GM12891 (cell line): ENCODE results near the gene PNLIP. TPM values are rescaled to one million over a fixed set of nuclear protein-coding genes. Genes with fewer than 3 reads are reported as not detected.

Experiments used
- DNase-seq: peaks from one replicate; pipeline ENCODE4 v3.0.0; 2011; ENCODE audit warnings: low spot score; ENCODE audit not compliant: insufficient read length
- FAIRE-seq: peaks from 2 replicates; lab custom pipeline; 2011; peaks lifted over from hg19 to GRCh38; lab: Jason Lieb, UNC
- PAX5 ChIP-seq: IDR thresholded peaks from 2 replicates; pipeline ENCODE4 v1.6.1; 2011; ENCODE audit warnings: low read length, moderate library complexity, mild to moderate bottlenecking; ENCODE audit not compliant: insufficient read depth, severe bottlenecking
- POLR2A ChIP-seq: IDR thresholded peaks from 2 replicates; pipeline ENCODE4 v1.6.1; 2011; ENCODE audit warnings: low read depth, low read length, control low read depth
- POLR2AphosphoS5 ChIP-seq: IDR thresholded peaks from 2 replicates; pipeline ENCODE4 v1.6.1; 2011; ENCODE audit warnings: low read depth, low read length, control low read depth
- POU2F2 ChIP-seq: IDR thresholded peaks from 2 replicates; pipeline ENCODE4 v1.6.1; 2011; ENCODE audit warnings: low read depth, mild to moderate bottlenecking, control low read depth, low read length, moderate library complexity
- SPI1 ChIP-seq: IDR thresholded peaks from 2 replicates; pipeline ENCODE4 v1.6.1; 2011; ENCODE audit warnings: low read depth, low read length, control low read depth
- TAF1 ChIP-seq: IDR thresholded peaks from 2 replicates; pipeline ENCODE4 v1.6.1; 2011; ENCODE audit warnings: low read depth, low read length, control low read depth
- polyA plus RNA-seq: library from polyadenylated mRNA; unstranded; fragments of >200 nt; gene quantifications from one replicate; pipeline ENCODE4 v1.2.1, GENCODE V29; 2012; ENCODE audit warnings: low read depth, missing spikeins, inconsistent platforms; ENCODE audit not compliant: missing spikeins

The PNLIP gene
- not detected for polyA plus RNA-seq

GRCh38 chr10:116545756-116546155, at the start of gene PNLIP:
Gene PNLIP, plus strand, starts transcription at chr10:116545931. Its CDS starts 162 bp downstream, at chr10:116546093.
- no peak for FAIRE-seq
- DNase-seq, result no peak
- TF ChIP-seq SPI1 (no peak), POLR2AphosphoS5 (no peak), POU2F2 (no peak), PAX5 (no peak), POLR2A (no peak), TAF1 (no peak)

- DNase-seq, result no peak
- TF ChIP-seq POLR2AphosphoS5 (no peak), TAF1 (no peak), PAX5 (no peak), POU2F2 (no peak), POLR2A (no peak), SPI1 (no peak)
- FAIRE-seq, result no peak
Observed at GRCh38 chr10:116504786-116505185, 40.9 kb upstream of the PNLIP start.

GRCh38 chr10:116510565-116510964, 35.2 kb upstream of the PNLIP start:
- FAIRE-seq (no peak), DNase-seq (no peak)
- TF ChIP-seq TAF1 (no peak), POU2F2 (no peak), POLR2A (no peak)

- no peak for TF ChIP-seq TAF1
- no peak for TF ChIP-seq POU2F2
- TF ChIP-seq POLR2AphosphoS5, result no peak
- no peak for TF ChIP-seq SPI1
- no peak for TF ChIP-seq PAX5
- TF ChIP-seq POLR2A, result no peak
- FAIRE-seq (no peak), DNase-seq (no peak)
Observed at GRCh38 chr10:116511365-116511764, 34.4 kb upstream of the PNLIP start.

GRCh38 chr10:116521424-116522290, 24.1 kb upstream of the PNLIP start:
- FAIRE-seq (no peak), DNase-seq (peak; percentile 6)
- TF ChIP-seq TAF1, result no peak
- no peak for TF ChIP-seq POU2F2
- no peak for TF ChIP-seq POLR2AphosphoS5
- no peak for TF ChIP-seq POLR2A
- TF ChIP-seq SPI1, result no peak
- no peak for TF ChIP-seq PAX5

GRCh38 chr10:116522803-116523381, 22.8 kb upstream of the PNLIP start:
- no peak for TF ChIP-seq POLR2A
- no peak for TF ChIP-seq PAX5
- TF ChIP-seq POLR2AphosphoS5, result no peak
- no peak for TF ChIP-seq POU2F2
- TF ChIP-seq TAF1, result no peak
- TF ChIP-seq SPI1, result no peak
- no peak for FAIRE-seq
- no peak for DNase-seq

GRCh38 chr10:116524736-116525135, 21.0 kb upstream of the PNLIP start:
- TF ChIP-seq PAX5 (no peak), POLR2A (no peak), TAF1 (no peak), POLR2AphosphoS5 (no peak), POU2F2 (no peak), SPI1 (no peak)
- no peak for FAIRE-seq
- DNase-seq, result no peak

GRCh38 chr10:116526219-116526618, 19.5 kb upstream of the PNLIP start:
- DNase-seq, result no peak
- no peak for FAIRE-seq
- no peak for TF ChIP-seq POU2F2
- TF ChIP-seq PAX5, result no peak
- TF ChIP-seq POLR2AphosphoS5, result no peak
- no peak for TF ChIP-seq TAF1
- no peak for TF ChIP-seq POLR2A
- no peak for TF ChIP-seq SPI1

- DNase-seq, result no peak
- no peak for FAIRE-seq
- TF ChIP-seq POU2F2 (no peak), POLR2A (no peak), SPI1 (no peak), TAF1 (no peak), POLR2AphosphoS5 (no peak), PAX5 (no peak)
Observed at GRCh38 chr10:116536810-116537209, 8.9 kb upstream of the PNLIP start.
